H1 (cell line): ENCODE data around the gene JAKMIP3. TPM values are rescaled to one million over a fixed set of nuclear protein-coding genes. Genes with fewer than 3 reads are reported as not detected.

ENCODE experiments used
- CTCF ChIA-PET: fragments of 300-600 bp; sonication (Branson Sonifier 250); formaldehyde crosslinking; loops from one replicate; lab custom pipeline; 2021; ENCODE audit not compliant: partially characterized antibody; lab: Charles Lee
- POLR2A ChIA-PET: fragments of 300-600 bp; sonication (Branson Sonifier 250); formaldehyde crosslinking; loops from one replicate; lab custom pipeline; 2021; ENCODE audit warnings: inconsistent platforms; ENCODE audit not compliant: partially characterized antibody; lab: Charles Lee
- DNase-seq, 2 experiments: peaks; one replicate each; pipeline versions ENCODE4 v3.0.0 to v3.0.0-alpha.2; 2010 to 2022; ENCODE audit warnings: low spot score in 2 of 2, low read depth in 1 of 2, mixed read lengths in 1 of 2
- FAIRE-seq: peaks from 2 replicates; lab custom pipeline; 2011; peaks lifted over from hg19 to GRCh38; lab: Jason Lieb, UNC
- H2AFZ ChIP-seq: 2 replicates; pipeline ENCODE4 v1.8.1; 2012; ENCODE audit warnings: low read length, inconsistent platforms
- H2AK5ac ChIP-seq: 2 replicates; pipeline ENCODE4 v1.6.1; 2013; ENCODE audit warnings: low read depth, low read length
- H2BK120ac ChIP-seq: replicated peaks from 2 replicates; pipeline ENCODE3; 2013; ENCODE audit warnings: low read depth, low read length, inconsistent platforms
- H2BK12ac ChIP-seq: 2 replicates; pipeline ENCODE4 v1.6.1; 2013; ENCODE audit warnings: low read depth, low read length
- H2BK15ac ChIP-seq: 2 replicates; pipeline ENCODE4 v1.6.1; 2013; ENCODE audit warnings: low read length
- H2BK20ac ChIP-seq: 2 replicates; pipeline ENCODE4 v1.6.1; 2013; ENCODE audit warnings: low read length
- H2BK5ac ChIP-seq: 2 replicates; pipeline ENCODE4 v1.6.1; 2013; ENCODE audit warnings: low read depth, low read length
- H3K14ac ChIP-seq: 2 replicates; pipeline ENCODE4 v1.6.1; 2013; ENCODE audit warnings: inconsistent platforms; ENCODE audit not compliant: insufficient read length
- H3K18ac ChIP-seq: 2 replicates; pipeline ENCODE4 v1.6.1; 2013; ENCODE audit warnings: low read length; ENCODE audit errors: extremely low read depth
- H3K23ac ChIP-seq: 2 replicates; pipeline ENCODE4 v1.6.1; 2013; ENCODE audit warnings: inconsistent platforms; ENCODE audit not compliant: insufficient read length
- H3K23me2 ChIP-seq: 2 replicates; pipeline ENCODE4 v1.6.1; 2013; ENCODE audit warnings: low read depth, low read length
- H3K27ac ChIP-seq: 2 replicates; pipeline ENCODE4 v1.6.1; 2011; ENCODE audit warnings: low read depth, low read length, inconsistent platforms
- H3K27me3 ChIP-seq, 4 experiments: replicated peaks in 1 of 4; 1 replicate in 1 of 4; 2 replicates in 3 of 4; pipeline versions ENCODE4 v1.6.1 to v1.8.1; 2011 to 2013; ENCODE audit warnings: low read length in 3 of 4, mild to moderate bottlenecking in 3 of 4, inconsistent platforms in 2 of 4, mixed read lengths in 2 of 4, moderate library complexity in 1 of 4; ENCODE audit not compliant: control insufficient read depth in 3 of 4, insufficient read depth in 3 of 4; ENCODE audit errors: extremely low read depth in 1 of 4
- H3K36me3 ChIP-seq, 4 experiments: 2 replicates each; pipeline versions ENCODE4 v1.6.1 to v1.8.1; 2011 to 2013; ENCODE audit warnings: mild to moderate bottlenecking in 4 of 4, low read length in 3 of 4, moderate library complexity in 2 of 4, control low read depth in 1 of 4, inconsistent platforms in 1 of 4; ENCODE audit not compliant: insufficient read depth in 4 of 4, control insufficient read depth in 2 of 4
- H3K4ac ChIP-seq: replicated peaks from 2 replicates; pipeline ENCODE3; 2013; ENCODE audit warnings: low read length, low read depth, mixed read lengths, inconsistent platforms; ENCODE audit not compliant: insufficient read length
- H3K4me1 ChIP-seq, 4 experiments: replicated peaks in 1 of 4; 1 replicate in 1 of 4; 2 replicates in 3 of 4; pipeline versions ENCODE4 v1.6.1 to v1.8.1; 2011 to 2013; ENCODE audit warnings: low read length in 3 of 4, inconsistent platforms in 2 of 4, mixed read lengths in 1 of 4; ENCODE audit not compliant: insufficient read depth in 4 of 4, control insufficient read depth in 3 of 4
- H3K4me2 ChIP-seq, 2 experiments: 2 replicates each; pipeline versions ENCODE4 v1.6.1 to v1.8.1; 2011 to 2013; ENCODE audit warnings: low read depth in 2 of 2, low read length in 2 of 2, control low read depth in 1 of 2, inconsistent platforms in 1 of 2, mild to moderate bottlenecking in 1 of 2; ENCODE audit not compliant: insufficient read depth in 1 of 2
- H3K4me3 ChIP-seq, 4 experiments: fragments of 200-600, 300-600 bp in 1 of 4; sonication (generic), shearing (Covaris generic), sonication (Bioruptor Twin) in 1 of 4; 2 replicates each; pipeline versions ENCODE4 v1.5.1 to v1.8.1; 2011 to 2016; ENCODE audit warnings: low read length in 4 of 4, low read depth in 3 of 4, control low read depth in 2 of 4, inconsistent platforms in 2 of 4, mild to moderate bottlenecking in 2 of 4, mixed read lengths in 1 of 4, moderate library complexity in 1 of 4; ENCODE audit not compliant: insufficient read depth in 2 of 4; ENCODE audit errors: extremely low read depth in 1 of 4
- H3K56ac ChIP-seq: replicated peaks from 2 replicates; pipeline ENCODE3; 2013; ENCODE audit warnings: low read depth, mild to moderate bottlenecking, mixed read lengths, low read length, inconsistent platforms; ENCODE audit not compliant: insufficient read length
- H3K79me1 ChIP-seq: 2 replicates; pipeline ENCODE4 v1.6.1; 2013; ENCODE audit warnings: low read depth, low read length, control low read depth
- H3K79me2 ChIP-seq, 2 experiments: 2 replicates each; pipeline versions ENCODE4 v1.6.1 to v1.8.1; 2012 to 2013; ENCODE audit warnings: low read length in 2 of 2, mild to moderate bottlenecking in 2 of 2, inconsistent platforms in 1 of 2; ENCODE audit not compliant: insufficient read depth in 2 of 2, control insufficient read depth in 1 of 2
- H3K9ac ChIP-seq, 4 experiments: replicated peaks in 1 of 4; 1 replicate in 1 of 4; 2 replicates in 3 of 4; pipeline versions ENCODE4 v1.6.1 to v1.8.1; 2011 to 2013; ENCODE audit warnings: low read depth in 3 of 4, low read length in 3 of 4, control low read depth in 2 of 4, mild to moderate bottlenecking in 2 of 4, moderate library complexity in 2 of 4, inconsistent platforms in 1 of 4; ENCODE audit errors: extremely low read depth in 1 of 4
- H3K9me3 ChIP-seq, 2 experiments: 2 replicates each; pipeline versions ENCODE4 v1.6.1 to v1.8.1; 2012 to 2013; ENCODE audit warnings: mild to moderate bottlenecking in 2 of 2, moderate library complexity in 2 of 2, control low read depth in 1 of 2, inconsistent platforms in 1 of 2, low read depth in 1 of 2, low read length in 1 of 2, mixed read lengths in 1 of 2; ENCODE audit not compliant: insufficient read depth in 2 of 2
- H4K20me1 ChIP-seq, 2 experiments: replicated peaks in 1 of 2; 2 replicates each; pipeline versions ENCODE3 to v1.8.1; 2011 to 2013; ENCODE audit warnings: inconsistent platforms in 2 of 2, low read length in 2 of 2, mild to moderate bottlenecking in 1 of 2; ENCODE audit not compliant: insufficient read depth in 2 of 2, control insufficient read depth in 1 of 2
- H4K5ac ChIP-seq: 2 replicates; pipeline ENCODE4 v1.6.1; 2013; ENCODE audit warnings: low read length, low read depth, mixed read lengths, inconsistent platforms; ENCODE audit not compliant: insufficient read length
- H4K8ac ChIP-seq: 2 replicates; pipeline ENCODE4 v1.8.0; 2013; ENCODE audit warnings: mild to moderate bottlenecking, moderate library complexity, low read length, inconsistent platforms; ENCODE audit not compliant: insufficient read depth; ENCODE audit errors: extremely low read depth
- H4K91ac ChIP-seq: replicated peaks from 2 replicates; pipeline ENCODE3; 2013; ENCODE audit warnings: low read length, mixed read lengths, inconsistent platforms; ENCODE audit not compliant: insufficient read length
- BACH1 ChIP-seq: IDR thresholded peaks from 2 replicates; pipeline ENCODE4 v1.6.1; 2012; ENCODE audit warnings: low read length, improper control_type of control experiment
- CBX5 ChIP-seq: fragments of 300-800, 300-1000 bp; sonication (generic); IDR thresholded peaks from 2 replicates; pipeline ENCODE4 v1.7.1; 2016; ENCODE audit warnings: antibody characterized with exemption, low read length, low read depth
- CHD2 ChIP-seq: IDR thresholded peaks from 2 replicates; pipeline ENCODE4 v1.6.1; 2012; ENCODE audit warnings: low read length, improper control_type of control experiment
- HDAC2 ChIP-seq, 2 experiments: fragments of 300-600 bp in 1 of 2; sonication (generic) in 1 of 2; IDR thresholded peaks; 2 replicates each; pipeline ENCODE4 v1.6.1; 2011 to 2012; ENCODE audit warnings: low read depth in 2 of 2, low read length in 2 of 2, mild to moderate bottlenecking in 2 of 2, moderate library complexity in 2 of 2, borderline replicate concordance in 1 of 2, inconsistent platforms in 1 of 2
- KDM1A ChIP-seq: fragments of 200-600, 300-600 bp; sonication (generic); IDR thresholded peaks from 2 replicates; pipeline ENCODE4 v1.7.1; 2016; ENCODE audit warnings: mild to moderate bottlenecking, low read length, borderline replicate concordance
- KDM4A ChIP-seq: IDR thresholded peaks from one replicate; pipeline ENCODE4 v1.7.1; 2012; ENCODE audit warnings: low read depth, mild to moderate bottlenecking, moderate library complexity, low read length, inconsistent platforms; ENCODE audit not compliant: severe bottlenecking
- NRF1 ChIP-seq: IDR thresholded peaks from 2 replicates; pipeline ENCODE4 v1.6.1; 2011; ENCODE audit warnings: mild to moderate bottlenecking, low read depth, low read length, improper control_type of control experiment
- PHF8 ChIP-seq: fragments of 200-600 bp; sonication (generic); conservative IDR thresholded peaks from 2 replicates; pipeline ENCODE4 v1.7.1; 2012; ENCODE audit warnings: low read depth, mild to moderate bottlenecking, inconsistent platforms, low read length, moderate library complexity
- RBBP5 ChIP-seq: IDR thresholded peaks from 2 replicates; pipeline ENCODE4 v1.7.1; 2012; ENCODE audit warnings: low read depth, mild to moderate bottlenecking, inconsistent platforms, low read length, moderate library complexity, borderline replicate concordance
- SIN3A ChIP-seq, 2 experiments: IDR thresholded peaks in 1 of 2; conservative IDR thresholded peaks in 1 of 2; 2 replicates each; pipeline ENCODE4 v1.6.1; 2011 to 2012; ENCODE audit warnings: low read length in 2 of 2, improper control_type of control experiment in 1 of 2, low read depth in 1 of 2, mild to moderate bottlenecking in 1 of 2
- SP2 ChIP-seq: IDR thresholded peaks from 2 replicates; pipeline ENCODE4 v1.6.1; 2012; ENCODE audit warnings: mild to moderate bottlenecking, low read length, inconsistent platforms
- SUZ12 ChIP-seq: fragments of 200-600 bp; sonication (generic); IDR thresholded peaks from 2 replicates; pipeline ENCODE4 v1.6.1; 2012; ENCODE audit warnings: mild to moderate bottlenecking, inconsistent platforms, low read length, moderate library complexity, mixed read lengths
- ZNF274 ChIP-seq: IDR thresholded peaks from 2 replicates; pipeline ENCODE4 v1.7.0; 2012; ENCODE audit warnings: low read length, borderline replicate concordance; ENCODE audit errors: extremely low read depth
- WGBS, 2 experiments: shearing (Covaris generic) in 1 of 2; methylation state at CpG; one replicate each; pipeline versions ENCODE4 v1.1.6 to v1.1.7; 2013 to 2015; ENCODE audit warnings: low lambda C conversion rate in 2 of 2, mixed read lengths in 2 of 2, inconsistent platforms in 1 of 2, low coverage in 1 of 2, missing lambda C conversion rate in 1 of 2; ENCODE audit not compliant: insufficient replicate concordance in 2 of 2, insufficient coverage in 1 of 2, insufficient read length in 1 of 2; ENCODE audit errors: extremely low coverage in 1 of 2, missing lambda C conversion rate in 1 of 2; 5-methylcytosine and 5-hydroxymethylcytosine counted together
- polyA plus RNA-seq, 7 experiments: library from polyadenylated mRNA; depleted of rRNA in 3 of 7; stranded (reverse) in 5 of 7; unstranded in 2 of 7; fragments of >200 nt in 5 of 7; fragments of 200-250 nt in 2 of 7; gene quantifications; 1 replicate in 5 of 7; 2 replicates in 1 of 7; 4 replicates in 1 of 7; pipeline versions ENCODE4 v1.2.1 to v1.2.3, GENCODE V29; 2011 to 2013; ENCODE audit warnings: missing spikeins in 2 of 7, mixed read lengths in 2 of 7
- total RNA-seq: library from RNA; stranded (reverse); fragmentation: NEBNext Ultra II Directional; extraction: Animal tissue kit (Norgen Biotek cat#: 25700); gene quantifications from 2 replicates; pipeline ENCODE4 v1.2.1, GENCODE V29; 2021

JAKMIP3 gene
- total and polyA plus RNA-seq, 2 of the 8 experiments (the other 6 are each of a cell fraction or from before 2014, with no cell fraction given) = 0.83 to 0.91 TPM

- Histone ChIP-seq H3K9me3 (peaks cover 9 to 13% of the 10 kb centered on the region in 2 experiments; a peak in 2 of 4 replicates), H2BK20ac (no peak overlapping the region), H2BK5ac (no peak overlapping the region), H4K20me1 (no peaks in the 10 kb centered on the region), H3K79me2 (no peaks in the 10 kb centered on the region), H3K4ac (no peak overlapping the region), H2AFZ (no peak overlapping the region), H3K27me3 (no peaks in the 10 kb centered on the region), H3K14ac (no peak overlapping the region), H3K4me3 (no peak overlapping the region), H4K91ac (no peak overlapping the region), H2BK15ac (no peak overlapping the region), H3K36me3 (no peaks in the 10 kb centered on the region), H3K4me2 (no peak overlapping the region), H3K9ac (no peak overlapping the region), H3K27ac (no peak overlapping the region), H2BK12ac (no peak overlapping the region), H3K56ac (no peak overlapping the region), H4K5ac (no peak overlapping the region), H3K23me2 (no peaks in the 10 kb centered on the region), H2AK5ac (no peak overlapping the region), H3K18ac (no peak overlapping the region), H3K23ac (no peak overlapping the region), H3K79me1 (no peaks in the 10 kb centered on the region; the same call in 1 of the 2 replicates), H4K8ac (no peak overlapping the region), H3K4me1 (no peaks in the 10 kb centered on the region; a peak in 1 of 7 replicates), H2BK120ac (no peak overlapping the region)
- ChIA-PET CTCF (interaction anchor here (0.7 kb wide), 1 partner anchor 12 kb away, joined by 3 read pairs; no protein-coding TSS in a partner anchor), POLR2A (no interaction called here)
- DNase-seq (no peak), FAIRE-seq (no peak)
- WGBS, 2 experiments = 93% methylated on average over 12 of the region's 12 CpGs; no CpG with 5 or more reads in 1 of the 2 experiments
- no peak for TF ChIP-seq HDAC2 (IDR thresholded peaks at IDR 0.05; ENCODE audit: borderline replicate concordance in 1 of 2, low read depth in 2 of 2, low read length in 2 of 2)
- TF ChIP-seq SP2 = no peak
- TF ChIP-seq SIN3A (conservative IDR thresholded peaks at IDR 0.05 in 1 of 2, IDR thresholded peaks at IDR 0.05 in 1 of 2; ENCODE audit: low read depth in 1 of 2, low read length in 2 of 2) = no peak
- no peak for TF ChIP-seq SUZ12
- no peak for TF ChIP-seq RBBP5
- TF ChIP-seq NRF1 = no peak
- TF ChIP-seq KDM4A = no peak
- no peak for TF ChIP-seq PHF8
- TF ChIP-seq KDM1A = no peak
- TF ChIP-seq ZNF274 = no peak
- TF ChIP-seq CHD2 = no peak
- TF ChIP-seq BACH1 = no peak
- TF ChIP-seq CBX5 = no peak
Observed at GRCh38 chr10:132095403-132096113, 29.8 kb downstream of the JAKMIP3 start.
